C4-2B (cell line): Measurements from ENCODE around the gene TNFAIP8L1.

Experiments used
- H3K27ac ChIP-seq: fragments of 450-650 bp; 2 replicates; pipeline ENCODE4 v1.5.1; 2017
- CTCF ChIP-seq: fragments of 450-650 bp; conservative IDR thresholded peaks from 2 replicates; pipeline ENCODE4 v1.5.1; 2017; ENCODE audit warnings: mild to moderate bottlenecking
- ZFX ChIP-seq: fragments of 450-650 bp; IDR thresholded peaks from 2 replicates; pipeline ENCODE4 v1.6.1; 2017

The TNFAIP8L1 gene

GRCh38 chr19:4654437-4655361 lies 15.4 kb downstream of the TNFAIP8L1 start:
- H3K27ac ChIP-seq = no peak overlapping the region
- TF ChIP-seq ZFX (no peak), CTCF (no peak)

- H3K27ac ChIP-seq = no peak overlapping the region
- no peak for TF ChIP-seq ZFX
- TF ChIP-seq CTCF = no peak
Measured at GRCh38 chr19:4656102-4656501, 16.8 kb downstream of the TNFAIP8L1 start.

- TF ChIP-seq CTCF = no peak
- TF ChIP-seq ZFX = no peak
- H3K27ac ChIP-seq = no peak overlapping the region
Measured at GRCh38 chr19:4657262-4657661, 17.9 kb downstream of the TNFAIP8L1 start.

- TF ChIP-seq CTCF (no peak), ZFX (no peak)
- no peak overlapping the region for H3K27ac ChIP-seq
Measured at GRCh38 chr19:4657835-4658234, 18.5 kb downstream of the TNFAIP8L1 start.

GRCh38 chr19:4660181-4660791 lies 21.0 kb downstream of the TNFAIP8L1 start:
- TF ChIP-seq ZFX = no peak
- TF ChIP-seq CTCF = no peak; the same call in 1 of the 2 replicates
- H3K27ac ChIP-seq = no peak overlapping the region

- H3K27ac ChIP-seq = no peak overlapping the region
- TF ChIP-seq ZFX = no peak
- no peak for TF ChIP-seq CTCF
Measured at GRCh38 chr19:4660993-4661392, 21.7 kb downstream of the TNFAIP8L1 start.

GRCh38 chr19:4662020-4662695 lies 22.8 kb downstream of the TNFAIP8L1 start:
- no peak for TF ChIP-seq ZFX
- no peak for TF ChIP-seq CTCF
- no peak overlapping the region for H3K27ac ChIP-seq
